Liver (tissue), 9 donors: ENCODE measurements around the gene CNKSR1. TPM values are rescaled to one million over a fixed set of nuclear protein-coding genes. Genes with fewer than 3 reads are reported as not detected.

ENCODE experiments used
- DNase-seq: peaks from one replicate; pipeline ENCODE4 v3.0.0-alpha.2; 2017; ENCODE audit warnings: low spot score
- H3K27ac ChIP-seq, 2 donors: one replicate each; pipeline ENCODE4 v1.7.0; 2013; ENCODE audit warnings: inconsistent platforms in 2 of 2, low read length in 2 of 2, control low read depth in 1 of 2, low read depth in 1 of 2, mild to moderate bottlenecking in 1 of 2
- H3K27me3 ChIP-seq, 4 donors: one replicate each; pipeline versions ENCODE4 v1.6.1 to v1.7.0; 2013; ENCODE audit warnings: low read length in 3 of 4, inconsistent platforms in 1 of 4, mild to moderate bottlenecking in 1 of 4, moderate library complexity in 1 of 4; ENCODE audit not compliant: control insufficient read depth in 4 of 4, insufficient read depth in 4 of 4
- H3K36me3 ChIP-seq, 4 donors: one replicate each; pipeline versions ENCODE4 v1.6.1 to v1.7.0; 2013; ENCODE audit warnings: low read length in 3 of 4, mild to moderate bottlenecking in 3 of 4, low read depth in 1 of 4, moderate library complexity in 1 of 4; ENCODE audit not compliant: control insufficient read depth in 4 of 4, insufficient read depth in 3 of 4
- H3K4me1 ChIP-seq, 4 donors: one replicate each; pipeline versions ENCODE4 v1.6.1 to v1.7.0; 2013; ENCODE audit warnings: low read length in 3 of 4, mild to moderate bottlenecking in 3 of 4, moderate library complexity in 1 of 4; ENCODE audit not compliant: control insufficient read depth in 4 of 4, insufficient read depth in 4 of 4
- H3K4me3 ChIP-seq, 3 donors: one replicate each; pipeline versions ENCODE4 v1.6.1 to v1.7.0; 2013; ENCODE audit warnings: low read length in 3 of 3, control low read depth in 1 of 3, low read depth in 1 of 3, mild to moderate bottlenecking in 1 of 3
- H3K9ac ChIP-seq, 2 donors: one replicate each; pipeline ENCODE4 v1.7.0; 2013; ENCODE audit warnings: low read length in 2 of 2, mild to moderate bottlenecking in 2 of 2, moderate library complexity in 2 of 2, control low read depth in 1 of 2, low read depth in 1 of 2
- H3K9me3 ChIP-seq, 4 donors: one replicate each; pipeline versions ENCODE4 v1.6.1 to v1.7.0; 2013; ENCODE audit warnings: low read length in 3 of 4; ENCODE audit not compliant: control insufficient read depth in 4 of 4
- EGR1 ChIP-seq, 2 donors: IDR thresholded peaks; 2 replicates each; pipeline ENCODE4 v1.6.1; 2016 to 2018; ENCODE audit warnings: antibody characterized with exemption in 2 of 2, low read depth in 2 of 2
- FOXA1 ChIP-seq: IDR thresholded peaks from 2 replicates; pipeline ENCODE4 v1.6.1; 2016; ENCODE audit warnings: antibody characterized with exemption
- HNF4A ChIP-seq, 2 donors: conservative IDR thresholded peaks; 2 replicates each; pipeline ENCODE4 v1.6.1; 2016; ENCODE audit warnings: antibody characterized with exemption in 2 of 2, mild to moderate bottlenecking in 2 of 2
- JUND ChIP-seq, 2 donors: IDR thresholded peaks; 2 replicates each; pipeline ENCODE4 v1.6.1; 2016; ENCODE audit warnings: antibody characterized with exemption in 2 of 2
- MAX ChIP-seq: IDR thresholded peaks from 2 replicates; pipeline ENCODE4 v1.6.1; 2016; ENCODE audit warnings: antibody characterized with exemption
- NR2F2 ChIP-seq: IDR thresholded peaks from 2 replicates; pipeline ENCODE4 v1.6.1; 2016; ENCODE audit warnings: antibody characterized with exemption
- WGBS: extraction: QIAGEN DNeasy Blood & Tissue Kit; methylation state at CpG from one replicate; pipeline ENCODE4 v1.1.7; 2013; 5-methylcytosine and 5-hydroxymethylcytosine counted together
- polyA plus RNA-seq, 2 donors: library from polyadenylated mRNA; stranded (reverse) in 1 of 2; unstranded in 1 of 2; fragments of 200-250 nt in 1 of 2; fragments of >200 nt in 1 of 2; fragmentation: Nextera tagmentation in 1 of 2; extraction: Ambion mirVana in 1 of 2; gene quantifications; one replicate each; pipeline versions ENCODE4 v1.2.1 to v1.2.3, GENCODE V29; 2013 to 2015
- total RNA-seq, 2 donors: library from RNA; depleted of rRNA; stranded (reverse); fragments of >200 nt; gene quantifications; one replicate each; pipeline ENCODE4 v1.2.3, GENCODE V29; 2014
- TF ChIP-seq, protein P1 (sequence below): IDR thresholded peaks from 2 replicates; pipeline ENCODE4 v1.6.1; 2016; ENCODE audit warnings: antibody characterized with exemption
- TF ChIP-seq, protein P2 (sequence below): IDR thresholded peaks from 2 replicates; pipeline ENCODE4 v1.6.1; 2016; ENCODE audit warnings: antibody characterized with exemption
- TF ChIP-seq, protein P3 (sequence below): IDR thresholded peaks from 2 replicates; pipeline ENCODE4 v1.6.1; 2016; ENCODE audit warnings: antibody characterized with exemption, mild to moderate bottlenecking
- TF ChIP-seq, protein P4 (sequence below): fragments of 150-350 bp; IDR thresholded peaks from 2 replicates; pipeline ENCODE4 v1.5.1; 2017; ENCODE audit warnings: improper control_type of control experiment, low read depth, low read length; ENCODE audit not compliant: missing input control
- donor health status: healthy.
- donor health status: healthy.
- donor health status: healthy.
- donor health status: healthy.
- donor health status: healthy.

CNKSR1 gene
- total and polyA plus RNA-seq, 4 donors: 0.48 to 2.2 (median 0.87) TPM

DNA sequence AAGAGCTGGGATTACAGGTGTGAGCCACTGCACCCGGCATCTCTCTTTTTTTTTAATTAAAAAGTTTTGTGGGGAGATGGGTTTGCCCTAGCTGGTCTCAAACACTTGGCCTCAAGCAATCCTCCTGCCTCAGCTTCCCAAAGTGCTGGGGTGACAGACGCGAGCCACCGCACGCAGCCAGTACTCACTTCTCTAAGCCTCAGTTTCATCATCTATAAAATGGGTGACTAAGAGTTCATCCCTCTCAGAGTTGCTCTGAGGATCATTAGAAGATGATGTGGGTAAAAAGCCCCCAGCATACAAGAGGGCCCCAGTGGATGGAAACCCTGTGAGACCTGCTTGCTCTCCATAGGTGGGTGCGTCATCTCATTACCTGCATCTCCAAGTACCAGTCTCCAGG lies 10.6 kb downstream of the CNKSR1 start:
- TF ChIP-seq JUND (IDR thresholded peaks at IDR 0.05) (no peak), NR2F2 (no peak)
- Histone ChIP-seq H3K4me1 (no peaks in the 10 kb centered on the region), H3K27me3 (no peaks in the 10 kb centered on the region), H3K9me3 (no peaks in the 10 kb centered on the region), H3K4me3 (no peak overlapping the region), H3K9ac (no peak overlapping the region), H3K27ac (no peak overlapping the region), H3K36me3 (no peaks in the 10 kb centered on the region)
- WGBS: 97% methylated on average over 6 of the region's 6 CpGs
- DNase-seq: no peak

- no peaks in the 10 kb centered on the region for H3K9me3 ChIP-seq
- no peaks in the 10 kb centered on the region for H3K27me3 ChIP-seq
- 95% methylated on average over 8 of the region's 8 CpGs for WGBS
- H3K9ac ChIP-seq: no peak overlapping the region
- H3K4me1 ChIP-seq: no peaks in the 10 kb centered on the region
- TF ChIP-seq MAX (no peak), EGR1 (IDR thresholded peaks at IDR 0.05; ENCODE audit: low read depth in 2 of 2) (no peak), HNF4A (conservative IDR thresholded peaks at IDR 0.05) (no peak), FOXA1 (no peak)
- TF ChIP-seq, protein P1, sequence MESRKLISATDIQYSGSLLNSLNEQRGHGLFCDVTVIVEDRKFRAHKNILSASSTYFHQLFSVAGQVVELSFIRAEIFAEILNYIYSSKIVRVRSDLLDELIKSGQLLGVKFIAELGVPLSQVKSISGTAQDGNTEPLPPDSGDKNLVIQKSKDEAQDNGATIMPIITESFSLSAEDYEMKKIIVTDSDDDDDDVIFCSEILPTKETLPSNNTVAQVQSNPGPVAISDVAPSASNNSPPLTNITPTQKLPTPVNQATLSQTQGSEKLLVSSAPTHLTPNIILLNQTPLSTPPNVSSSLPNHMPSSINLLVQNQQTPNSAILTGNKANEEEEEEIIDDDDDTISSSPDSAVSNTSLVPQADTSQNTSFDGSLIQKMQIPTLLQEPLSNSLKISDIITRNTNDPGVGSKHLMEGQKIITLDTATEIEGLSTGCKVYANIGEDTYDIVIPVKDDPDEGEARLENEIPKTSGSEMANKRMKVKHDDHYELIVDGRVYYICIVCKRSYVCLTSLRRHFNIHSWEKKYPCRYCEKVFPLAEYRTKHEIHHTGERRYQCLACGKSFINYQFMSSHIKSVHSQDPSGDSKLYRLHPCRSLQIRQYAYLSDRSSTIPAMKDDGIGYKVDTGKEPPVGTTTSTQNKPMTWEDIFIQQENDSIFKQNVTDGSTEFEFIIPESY: no peak
- TF ChIP-seq, protein P2, sequence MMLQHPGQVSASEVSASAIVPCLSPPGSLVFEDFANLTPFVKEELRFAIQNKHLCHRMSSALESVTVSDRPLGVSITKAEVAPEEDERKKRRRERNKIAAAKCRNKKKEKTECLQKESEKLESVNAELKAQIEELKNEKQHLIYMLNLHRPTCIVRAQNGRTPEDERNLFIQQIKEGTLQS: no peak
- TF ChIP-seq, protein P3, sequence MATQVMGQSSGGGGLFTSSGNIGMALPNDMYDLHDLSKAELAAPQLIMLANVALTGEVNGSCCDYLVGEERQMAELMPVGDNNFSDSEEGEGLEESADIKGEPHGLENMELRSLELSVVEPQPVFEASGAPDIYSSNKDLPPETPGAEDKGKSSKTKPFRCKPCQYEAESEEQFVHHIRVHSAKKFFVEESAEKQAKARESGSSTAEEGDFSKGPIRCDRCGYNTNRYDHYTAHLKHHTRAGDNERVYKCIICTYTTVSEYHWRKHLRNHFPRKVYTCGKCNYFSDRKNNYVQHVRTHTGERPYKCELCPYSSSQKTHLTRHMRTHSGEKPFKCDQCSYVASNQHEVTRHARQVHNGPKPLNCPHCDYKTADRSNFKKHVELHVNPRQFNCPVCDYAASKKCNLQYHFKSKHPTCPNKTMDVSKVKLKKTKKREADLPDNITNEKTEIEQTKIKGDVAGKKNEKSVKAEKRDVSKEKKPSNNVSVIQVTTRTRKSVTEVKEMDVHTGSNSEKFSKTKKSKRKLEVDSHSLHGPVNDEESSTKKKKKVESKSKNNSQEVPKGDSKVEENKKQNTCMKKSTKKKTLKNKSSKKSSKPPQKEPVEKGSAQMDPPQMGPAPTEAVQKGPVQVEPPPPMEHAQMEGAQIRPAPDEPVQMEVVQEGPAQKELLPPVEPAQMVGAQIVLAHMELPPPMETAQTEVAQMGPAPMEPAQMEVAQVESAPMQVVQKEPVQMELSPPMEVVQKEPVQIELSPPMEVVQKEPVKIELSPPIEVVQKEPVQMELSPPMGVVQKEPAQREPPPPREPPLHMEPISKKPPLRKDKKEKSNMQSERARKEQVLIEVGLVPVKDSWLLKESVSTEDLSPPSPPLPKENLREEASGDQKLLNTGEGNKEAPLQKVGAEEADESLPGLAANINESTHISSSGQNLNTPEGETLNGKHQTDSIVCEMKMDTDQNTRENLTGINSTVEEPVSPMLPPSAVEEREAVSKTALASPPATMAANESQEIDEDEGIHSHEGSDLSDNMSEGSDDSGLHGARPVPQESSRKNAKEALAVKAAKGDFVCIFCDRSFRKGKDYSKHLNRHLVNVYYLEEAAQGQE: no peak
- TF ChIP-seq, protein P4, sequence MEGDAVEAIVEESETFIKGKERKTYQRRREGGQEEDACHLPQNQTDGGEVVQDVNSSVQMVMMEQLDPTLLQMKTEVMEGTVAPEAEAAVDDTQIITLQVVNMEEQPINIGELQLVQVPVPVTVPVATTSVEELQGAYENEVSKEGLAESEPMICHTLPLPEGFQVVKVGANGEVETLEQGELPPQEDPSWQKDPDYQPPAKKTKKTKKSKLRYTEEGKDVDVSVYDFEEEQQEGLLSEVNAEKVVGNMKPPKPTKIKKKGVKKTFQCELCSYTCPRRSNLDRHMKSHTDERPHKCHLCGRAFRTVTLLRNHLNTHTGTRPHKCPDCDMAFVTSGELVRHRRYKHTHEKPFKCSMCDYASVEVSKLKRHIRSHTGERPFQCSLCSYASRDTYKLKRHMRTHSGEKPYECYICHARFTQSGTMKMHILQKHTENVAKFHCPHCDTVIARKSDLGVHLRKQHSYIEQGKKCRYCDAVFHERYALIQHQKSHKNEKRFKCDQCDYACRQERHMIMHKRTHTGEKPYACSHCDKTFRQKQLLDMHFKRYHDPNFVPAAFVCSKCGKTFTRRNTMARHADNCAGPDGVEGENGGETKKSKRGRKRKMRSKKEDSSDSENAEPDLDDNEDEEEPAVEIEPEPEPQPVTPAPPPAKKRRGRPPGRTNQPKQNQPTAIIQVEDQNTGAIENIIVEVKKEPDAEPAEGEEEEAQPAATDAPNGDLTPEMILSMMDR: no peak
- no peaks in the 10 kb centered on the region for H3K36me3 ChIP-seq
- no peak overlapping the region for H3K27ac ChIP-seq
- no peak for DNase-seq
- no peak overlapping the region for H3K4me3 ChIP-seq
Measured at GRCh38 chr1:26188477-26188876, 11.2 kb downstream of the CNKSR1 start.
